IMR-90 (cell line): ENCODE results near the gene FADD. TPM values are rescaled to one million over a fixed set of nuclear protein-coding genes. Genes with fewer than 3 reads are reported as not detected.

ENCODE experiments used
- ATAC-seq: fragments of 200-7000 bp; cut with Tn5 transposase; 2 replicates; pipeline ENCODE4 v1.9.1; 2020; ENCODE audit warnings: low read depth, mild to moderate bottlenecking, moderate library complexity
- BruUV-seq: library from RNA; stranded (reverse); fragments of 400-500 nt; replicated peaks from 2 replicates; lab custom pipeline; 2021; lab: Mats Ljungman, UMichigan
- CTCF ChIA-PET: fragments of 300-600 bp; formaldehyde crosslinking; extraction: SDS; loops from one replicate; lab custom pipeline; 2021; ENCODE audit warnings: antibody characterized with exemption; lab: Yijun Ruan, JAX
- POLR2A ChIA-PET: fragments of 300-600 bp; sonication (Branson Sonifier 250); formaldehyde crosslinking; loops from one replicate; lab custom pipeline; 2022; ENCODE audit warnings: antibody characterized with exemption; ENCODE audit not compliant: unreplicated experiment; lab: Charles Lee
- DNase-seq: peaks from one replicate; pipeline ENCODE4 v3.0.0; 2013
- H2AFZ ChIP-seq: replicated peaks from 2 replicates; pipeline ENCODE3; 2013; ENCODE audit warnings: low read length, mild to moderate bottlenecking; ENCODE audit not compliant: poor library complexity
- H2AK5ac ChIP-seq: 2 replicates; pipeline ENCODE4 v1.6.1; 2013; ENCODE audit warnings: low read depth, low read length, inconsistent platforms
- H2AK9ac ChIP-seq: replicated peaks from 2 replicates; pipeline ENCODE3; 2013; ENCODE audit warnings: mild to moderate bottlenecking, low read depth, low read length, moderate library complexity; ENCODE audit not compliant: poor library complexity
- H2BK120ac ChIP-seq: 2 replicates; pipeline ENCODE4 v1.6.1; 2013; ENCODE audit warnings: low read depth, low read length, inconsistent platforms
- H2BK15ac ChIP-seq: 3 replicates; pipeline ENCODE4 v1.6.1; 2013; ENCODE audit warnings: low read depth, low read length, inconsistent platforms
- H2BK20ac ChIP-seq: 2 replicates; pipeline ENCODE4 v1.6.1; 2013; ENCODE audit warnings: low read depth, mild to moderate bottlenecking, inconsistent platforms, low read length, moderate library complexity
- H2BK5ac ChIP-seq: 2 replicates; pipeline ENCODE4 v1.6.1; 2013; ENCODE audit warnings: mild to moderate bottlenecking, low read depth, low read length, inconsistent platforms; ENCODE audit not compliant: poor library complexity, severe bottlenecking
- H3K14ac ChIP-seq: replicated peaks from 2 replicates; pipeline ENCODE4 v1.6.1; 2013; ENCODE audit warnings: low read depth, low read length, inconsistent platforms
- H3K18ac ChIP-seq: 2 replicates; pipeline ENCODE4 v1.6.1; 2013; ENCODE audit warnings: low read depth, low read length, control low read depth
- H3K23ac ChIP-seq: 2 replicates; pipeline ENCODE4 v1.6.1; 2013; ENCODE audit warnings: low read depth, low read length, inconsistent platforms
- H3K27ac ChIP-seq: 2 replicates; pipeline ENCODE4 v1.5.1; 2013; ENCODE audit warnings: mild to moderate bottlenecking, control low read depth, low read length; ENCODE audit not compliant: insufficient read depth
- H3K27me3 ChIP-seq: 2 replicates; pipeline ENCODE4 v1.6.1; 2013; ENCODE audit warnings: low read length; ENCODE audit not compliant: control insufficient read depth, insufficient read depth
- H3K36me3 ChIP-seq: 2 replicates; pipeline ENCODE4 v1.6.1; 2013; ENCODE audit warnings: low read length, mixed read lengths; ENCODE audit not compliant: control insufficient read depth, insufficient read depth
- H3K4ac ChIP-seq: 2 replicates; pipeline ENCODE4 v1.6.1; 2013; ENCODE audit warnings: low read depth, low read length, inconsistent platforms
- H3K4me1 ChIP-seq: 2 replicates; pipeline ENCODE4 v1.6.1; 2013; ENCODE audit warnings: low read length, mixed read lengths; ENCODE audit not compliant: control insufficient read depth, insufficient read depth
- H3K4me2 ChIP-seq: 2 replicates; pipeline ENCODE4 v1.6.1; 2013; ENCODE audit warnings: low read depth, mild to moderate bottlenecking, control low read depth, low read length, moderate library complexity
- H3K4me3 ChIP-seq: 2 replicates; pipeline ENCODE4 v1.5.1; 2013; ENCODE audit warnings: low read depth, mild to moderate bottlenecking, control low read depth, low read length, moderate library complexity; ENCODE audit not compliant: insufficient read depth
- H3K56ac ChIP-seq: 2 replicates; pipeline ENCODE4 v1.6.1; 2013; ENCODE audit warnings: low read length, inconsistent platforms; ENCODE audit not compliant: insufficient read depth; ENCODE audit errors: extremely low read depth
- H3K79me1 ChIP-seq, 2 experiments: 2 replicates each; pipeline ENCODE4 v1.6.1; 2013; ENCODE audit warnings: low read length in 2 of 2, inconsistent platforms in 1 of 2, low read depth in 1 of 2
- H3K9ac ChIP-seq: 2 replicates; pipeline ENCODE4 v1.6.1; 2013; ENCODE audit warnings: low read depth, low read length, control low read depth
- H3K9me1 ChIP-seq: 2 replicates; pipeline ENCODE4 v1.6.1; 2013; ENCODE audit warnings: low read length, inconsistent platforms; ENCODE audit not compliant: insufficient read depth
- H3K9me3 ChIP-seq: 2 replicates; pipeline ENCODE4 v1.6.1; 2013; ENCODE audit warnings: low read length; ENCODE audit not compliant: control insufficient read depth, insufficient read depth
- H4K20me1 ChIP-seq: 2 replicates; pipeline ENCODE4 v1.6.1; 2013; ENCODE audit warnings: low read length, inconsistent platforms; ENCODE audit not compliant: insufficient read depth
- H4K5ac ChIP-seq: 2 replicates; pipeline ENCODE4 v1.6.1; 2013; ENCODE audit warnings: mild to moderate bottlenecking, low read depth, low read length, control low read depth
- H4K8ac ChIP-seq, 2 experiments: 2 replicates each; pipeline ENCODE4 v1.6.1; 2013; ENCODE audit warnings: low read depth in 2 of 2, low read length in 2 of 2, control low read depth in 1 of 2, inconsistent platforms in 1 of 2
- H4K91ac ChIP-seq: 2 replicates; pipeline ENCODE4 v1.6.1; 2013; ENCODE audit warnings: low read depth, low read length, inconsistent platforms; ENCODE audit not compliant: insufficient read depth
- BHLHE40 ChIP-seq: fragments of 150-350 bp; IDR thresholded peaks from 2 replicates; pipeline ENCODE4 v1.6.1; 2016; ENCODE audit warnings: mild to moderate bottlenecking, low read depth, low read length
- CEBPB ChIP-seq: IDR thresholded peaks from 2 replicates; pipeline ENCODE4 v1.6.1; 2012; ENCODE audit warnings: low read depth, low read length, improper control_type of control experiment
- FOS ChIP-seq: fragments of 150-350 bp; IDR thresholded peaks from 2 replicates; pipeline ENCODE4 v1.6.1; 2016; ENCODE audit warnings: low read depth, low read length
- MAFK ChIP-seq: IDR thresholded peaks from 2 replicates; pipeline ENCODE4 v1.6.1; 2012; ENCODE audit warnings: low read depth, low read length, improper control_type of control experiment
- MAZ ChIP-seq: IDR thresholded peaks from 2 replicates; pipeline ENCODE4 v1.6.1; 2012; ENCODE audit warnings: low read depth, mild to moderate bottlenecking, low read length, improper control_type of control experiment, moderate library complexity, borderline replicate concordance
- MXI1 ChIP-seq: IDR thresholded peaks from 2 replicates; pipeline ENCODE4 v1.6.1; 2012; ENCODE audit warnings: low read depth, mild to moderate bottlenecking, low read length, moderate library complexity, borderline replicate concordance
- NFE2L2 ChIP-seq: fragments of 150-350 bp; IDR thresholded peaks from 2 replicates; pipeline ENCODE4 v1.6.1; 2016; ENCODE audit warnings: low read depth, mild to moderate bottlenecking, low read length
- RCOR1 ChIP-seq: IDR thresholded peaks from 2 replicates; pipeline ENCODE4 v1.6.1; 2012; ENCODE audit warnings: mild to moderate bottlenecking, low read length, improper control_type of control experiment; ENCODE audit not compliant: insufficient replicate concordance
- RFX5 ChIP-seq: IDR thresholded peaks from 2 replicates; pipeline ENCODE4 v1.8.0; 2012; ENCODE audit warnings: low read depth, mild to moderate bottlenecking, low read length, moderate library complexity
- WGBS, 2 experiments: methylation state at CpG; one replicate each; pipeline versions ENCODE4 v1.1.5 to v1.1.7; 2013; ENCODE audit warnings: missing lambda C conversion rate in 2 of 2; ENCODE audit not compliant: insufficient read length in 1 of 2; ENCODE audit errors: extremely low coverage in 2 of 2; 5-methylcytosine and 5-hydroxymethylcytosine counted together
- dilution Hi-C: fragments of 300-500 bp; cut with HindIII; formaldehyde crosslinking; loops from one replicate; pipeline ENCODE4 v1.14.3; 2018; ENCODE audit warnings: low sequenced_read_pairs; ENCODE audit not compliant: unreplicated experiment
- in situ Hi-C: fragments of 300-500 bp; cut with MboI; formaldehyde crosslinking; loops from 3 replicates; pipeline ENCODE4 v1.14.3; 2019; ENCODE audit warnings: low sequenced_read_pairs, inconsistent platforms, mixed read lengths
- intact Hi-C: fragments of 100-400 bp; cut with micrococcal nuclease; formaldehyde crosslinking; loops from 2 replicates; pipeline ENCODE4 v1.10.0; 2022
- polyA plus RNA-seq, 3 experiments: library from polyadenylated mRNA; depleted of rRNA; stranded (reverse); fragments of >200 nt; gene quantifications; 2 replicates each; pipeline ENCODE4 v1.2.3, GENCODE V29; 2012; ENCODE audit warnings: low replicate concordance in 1 of 3
- total RNA-seq: library from RNA; depleted of rRNA; stranded (reverse); fragments of >200 nt; gene quantifications from 2 replicates; pipeline ENCODE4 v1.2.3, GENCODE V29; 2012

Gene FADD
- total and polyA plus RNA-seq, 2 of the 4 experiments (the other 2 are of a cell fraction), result 38.1 to 44.4 TPM

DNA sequence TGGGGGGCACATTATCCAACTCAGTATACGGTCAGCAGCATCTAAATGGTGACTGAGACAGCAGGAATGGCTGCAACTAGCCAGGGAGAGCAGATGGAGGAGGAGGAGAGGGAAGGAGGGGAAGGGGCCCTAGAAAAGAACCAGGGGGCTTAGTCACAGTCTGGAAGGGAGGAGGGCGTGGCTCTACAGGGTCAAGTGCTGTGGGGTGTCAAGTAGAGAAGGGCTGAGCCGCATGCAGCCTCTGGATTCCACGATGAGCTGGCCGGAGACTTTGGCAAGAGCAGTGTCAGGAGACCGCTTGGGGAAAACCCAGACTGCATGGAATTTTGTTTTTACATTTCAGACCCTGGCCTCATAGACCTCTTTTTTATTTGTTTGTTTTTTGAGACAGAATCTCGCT lies 41.6 kb downstream of the FADD start:
- peak; percentile 98 for DNase-seq
- H3K36me3 ChIP-seq, result no peaks in the 10 kb centered on the region
- H3K14ac ChIP-seq, result peak overlapping the region; percentile 57; the same call in 1 of the 2 replicates
- 12% methylated on average over 6 of the region's 7 CpGs; no CpG with 5 or more reads in 1 of the 2 experiments for WGBS, 2 experiments
- BruUV-seq, result no TSS peak
- in situ Hi-C loops (no loop called here), intact Hi-C loops (no loop called here), dilution Hi-C loops (no loop called here)
- ChIA-PET POLR2A (no interaction called here), CTCF (no interaction called here)
- no peak overlapping the region for H3K4me2 ChIP-seq
- H2BK120ac ChIP-seq, result peak overlapping the region; percentile 70
- H3K27ac ChIP-seq, result peak overlapping the region; percentile 26; the same call in 1 of the 2 replicates
- H2AFZ ChIP-seq, result peak overlapping the region; percentile 64
- TF ChIP-seq MAZ (peak; percentile 68; the same call in 1 of the 2 replicates), MXI1 (peak; percentile 52; the same call in 1 of the 2 replicates), RFX5 (no peak), RCOR1 (peak; percentile 30), MAFK (0 out of 2 replicates have a peak, but pooled peaks have one; percentile 1), BHLHE40 (peak; percentile 72; the same call in 1 of the 2 replicates), NFE2L2 (no peak), FOS (peak; percentile 76), CEBPB (peak; percentile 86)
- peak overlapping the region; percentile 52 for H2BK5ac ChIP-seq
- H3K9me3 ChIP-seq, result no peaks in the 10 kb centered on the region
- H3K27me3 ChIP-seq, result peaks cover 8% of the 10 kb centered on the region
- peaks cover 10% of the 10 kb centered on the region; the same call in 1 of the 2 replicates for H3K9me1 ChIP-seq
- no peak overlapping the region for H4K91ac ChIP-seq
- peak overlapping the region; percentile 38 for H2BK20ac ChIP-seq
- peak overlapping the region; percentile 76 for H2AK5ac ChIP-seq
- H4K8ac ChIP-seq, result peak overlapping the region; percentile 2 to 34; a peak in 2 of 4 replicates
- H3K18ac ChIP-seq, result peak overlapping the region; percentile 53; the same call in 1 of the 2 replicates
- peak overlapping the region; percentile 78 for H3K4ac ChIP-seq
- no peaks in the 10 kb centered on the region for H3K79me1 ChIP-seq
- no peak overlapping the region for H3K4me3 ChIP-seq
- H3K9ac ChIP-seq, result no peak overlapping the region
- no peak overlapping the region for H3K56ac ChIP-seq
- H3K4me1 ChIP-seq, result peaks cover 15% of the 10 kb centered on the region
- H2BK15ac ChIP-seq, result peak overlapping the region; percentile 61; the same call in 2 of the 3 replicates
- H3K23ac ChIP-seq, result 0 out of 2 replicates have a peak overlapping the region, but pooled peaks have one; percentile 19
- peak; percentile 92 for ATAC-seq
- no peak overlapping the region for H4K5ac ChIP-seq
- peak overlapping the region; percentile 45 for H2AK9ac ChIP-seq
- H4K20me1 ChIP-seq, result no peaks in the 10 kb centered on the region; the same call in 1 of the 2 replicates
